ENCODE results near the gene SIGLEC12. TPM values are rescaled to one million over a fixed set of nuclear protein-coding genes. Genes with fewer than 3 reads are reported as not detected.

SIGLEC12 gene
- total RNA-seq, 4 donors from 2014 or later, result 0.31 to 0.85 TPM; not detected in 2

DNA sequence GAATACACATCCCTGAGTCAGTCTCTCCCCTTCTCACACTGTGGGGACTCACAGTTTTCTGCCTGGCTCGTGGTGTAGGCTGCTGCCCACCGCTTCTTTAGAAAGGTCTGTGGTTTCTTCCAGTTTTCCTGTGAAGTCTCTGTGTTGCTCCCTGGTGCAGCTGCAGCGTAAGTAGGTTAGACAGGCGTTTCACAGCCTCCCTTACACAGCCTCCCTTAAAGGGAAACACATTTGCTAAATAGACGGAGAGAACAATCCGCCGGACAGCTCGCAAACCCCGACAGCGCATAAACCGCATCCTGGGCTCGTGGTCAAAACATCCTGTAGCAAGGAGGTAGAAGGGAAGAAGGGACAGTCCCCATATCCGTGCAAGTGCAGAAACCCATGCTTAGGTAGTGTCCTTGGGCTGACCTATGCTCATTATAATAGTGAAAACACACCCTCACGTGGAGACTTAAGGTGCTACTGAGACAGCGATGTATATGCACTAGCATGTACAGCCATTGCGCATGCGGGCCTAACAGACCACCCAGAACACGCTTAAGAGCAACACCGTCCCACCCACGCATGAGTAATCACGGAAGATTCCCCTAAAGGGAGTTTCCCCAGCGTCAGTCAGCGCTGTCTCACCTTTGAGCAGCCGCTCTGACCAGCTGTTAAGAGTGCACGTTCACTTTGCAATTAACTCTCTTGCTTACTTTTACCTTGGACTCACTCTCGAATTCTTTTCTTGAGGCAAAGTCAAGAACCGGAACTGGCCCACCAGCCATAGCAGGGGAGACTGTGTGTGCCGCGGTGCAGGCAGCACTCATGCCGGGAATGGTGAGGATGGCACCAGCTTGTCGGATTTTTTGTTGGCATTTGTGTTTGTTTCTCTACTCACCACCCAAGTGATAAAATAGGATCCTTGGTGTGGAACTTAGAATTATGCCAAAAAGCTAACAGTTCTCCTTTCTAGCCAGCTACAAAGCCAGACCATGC is 59.9 kb downstream of the SIGLEC12 start:
- Histone ChIP-seq H3K4me1 (no peaks in the 10 kb centered on the region), H3K36me3 (no peaks in the 10 kb centered on the region), H3K9me3 (no peaks in the 10 kb centered on the region), H3K27me3 (peaks cover 76% of the 10 kb centered on the region), H3K27ac (no peak overlapping the region), H3K4me3 (no peak overlapping the region)
- TF ChIP-seq EP300 (IDR thresholded peaks at IDR 0.05) (no peak), POLR2A (IDR thresholded peaks at IDR 0.05) (no peak), POLR2AphosphoS5 (IDR thresholded peaks at IDR 0.05) (no peak)
- TF ChIP-seq, protein P1, sequence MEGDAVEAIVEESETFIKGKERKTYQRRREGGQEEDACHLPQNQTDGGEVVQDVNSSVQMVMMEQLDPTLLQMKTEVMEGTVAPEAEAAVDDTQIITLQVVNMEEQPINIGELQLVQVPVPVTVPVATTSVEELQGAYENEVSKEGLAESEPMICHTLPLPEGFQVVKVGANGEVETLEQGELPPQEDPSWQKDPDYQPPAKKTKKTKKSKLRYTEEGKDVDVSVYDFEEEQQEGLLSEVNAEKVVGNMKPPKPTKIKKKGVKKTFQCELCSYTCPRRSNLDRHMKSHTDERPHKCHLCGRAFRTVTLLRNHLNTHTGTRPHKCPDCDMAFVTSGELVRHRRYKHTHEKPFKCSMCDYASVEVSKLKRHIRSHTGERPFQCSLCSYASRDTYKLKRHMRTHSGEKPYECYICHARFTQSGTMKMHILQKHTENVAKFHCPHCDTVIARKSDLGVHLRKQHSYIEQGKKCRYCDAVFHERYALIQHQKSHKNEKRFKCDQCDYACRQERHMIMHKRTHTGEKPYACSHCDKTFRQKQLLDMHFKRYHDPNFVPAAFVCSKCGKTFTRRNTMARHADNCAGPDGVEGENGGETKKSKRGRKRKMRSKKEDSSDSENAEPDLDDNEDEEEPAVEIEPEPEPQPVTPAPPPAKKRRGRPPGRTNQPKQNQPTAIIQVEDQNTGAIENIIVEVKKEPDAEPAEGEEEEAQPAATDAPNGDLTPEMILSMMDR (IDR thresholded peaks at IDR 0.05), result no peak
- 33 to 58% methylated on average over 1 to 23 of the region's 31 CpGs for WGBS, 2 donors (ENCODE audit: low coverage in 1 of 2)
- ATAC-seq, result no peak

Small RNA genes lying within 50 kb of the gene (small RNA-seq; reads per million reads assigned to genes)
- gene AC020914.3 (0 reads per million in 4 donors), gene AC020914.5 (0 reads per million in 4 donors)

Other genes with a start within 250 kb of the SIGLEC12 start
- gene IGLON5, start 190.2 kb downstream of the SIGLEC12 start, total RNA-seq, result not detected
- 1 to 10 TPM; 1.5 to 3.6 (median 2.5) TPM for gene VSIG10L, start 159.7 kb downstream of the SIGLEC12 start, total RNA-seq
- gene ETFB, start 135.4 kb downstream of the SIGLEC12 start, total RNA-seq, result 100 to 1,000 TPM in 2 of 4 donors, 10 to 100 TPM in 2; 96.2 to 136 (median 103) TPM
- not detected for gene CLDND2, start 132.8 kb downstream of the SIGLEC12 start, total RNA-seq
- 1 to 10 TPM in 1 of 4 donors, under 1 TPM in 2, not detected in 1; 0.58 to 2.0 (median 0.67) TPM for gene NKG7, start 129.1 kb downstream of the SIGLEC12 start, total RNA-seq
- gene LIM2, start 113.8 kb downstream of the SIGLEC12 start, total RNA-seq, result not detected
- gene C19orf84, start 111.2 kb downstream of the SIGLEC12 start, total RNA-seq, result not detected
- gene SIGLEC10, start 84.2 kb downstream of the SIGLEC12 start, total RNA-seq, result 1 to 10 TPM; 1.1 to 6.9 (median 3.2) TPM
- 1 to 10 TPM in 1 of 4 donors, under 1 TPM in 2, not detected in 1; 0.25 to 1.4 (median 0.54) TPM for gene SIGLEC8, start 43.3 kb downstream of the SIGLEC12 start, total RNA-seq
- not detected for gene CEACAM18, start 23.3 kb downstream of the SIGLEC12 start, total RNA-seq
- gene SIGLEC6, start 29.9 kb upstream of the SIGLEC12 start, total RNA-seq, result 1 to 10 TPM in 3 of 4 donors, under 1 TPM in 1; 0.59 to 3.9 (median 3.1) TPM
- 10 to 100 TPM in 1 of 4 donors, 1 to 10 TPM in 3; 6.5 to 12.8 (median 7.3) TPM for gene ZNF175, start 69.5 kb upstream of the SIGLEC12 start, total RNA-seq
- gene SIGLEC5, start 128.6 kb upstream of the SIGLEC12 start, total RNA-seq, result under 1 TPM in 2 of 4 donors, not detected in 2; 0.67 to 0.94 TPM
- 1 to 10 TPM in 2 of 4 donors, under 1 TPM in 1, not detected in 1; 0.73 to 8.6 (median 1.4) TPM for gene SIGLEC14, start 145.0 kb upstream of the SIGLEC12 start, total RNA-seq
- 10 to 100 TPM in 3 of 4 donors, 1 to 10 TPM in 1; 6.3 to 29.7 (median 18.3) TPM for gene SPACA6, start 191.5 kb upstream of the SIGLEC12 start, total RNA-seq
- gene HAS1, start 222.2 kb upstream of the SIGLEC12 start, total RNA-seq, result 10 to 100 TPM in 1 of 4 donors, 1 to 10 TPM in 1, under 1 TPM in 1, not detected in 1; 0.23 to 15.2 (median 2.2) TPM

All from gastroesophageal sphincter (tissue), 4 donors.